Measurements from ENCODE around the gene HOXB9.

Gene HOXB9

DNA sequence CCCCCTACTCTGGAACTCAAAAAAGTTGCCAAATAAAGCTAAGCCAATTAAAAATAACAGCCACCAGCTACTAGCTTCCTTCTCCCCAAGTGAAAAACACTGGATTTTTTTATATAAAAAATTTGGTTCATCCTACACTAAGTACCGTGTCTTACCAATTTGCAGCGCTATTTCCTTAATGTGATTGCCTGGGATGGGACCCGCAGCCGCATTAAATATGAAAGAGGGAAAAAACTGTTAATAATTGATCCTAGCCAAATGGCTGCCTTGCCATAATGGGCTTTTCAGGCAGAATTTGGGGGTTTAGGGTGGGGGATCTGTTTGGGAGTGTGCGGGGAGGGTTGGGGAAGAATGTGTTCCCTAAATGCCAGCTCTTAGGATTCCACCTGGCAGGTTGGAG is 2.0 kb downstream of the HOXB9 start:
- no peak for DNase-seq (ENCODE audit: low read depth in 3 of 3)

DNA sequence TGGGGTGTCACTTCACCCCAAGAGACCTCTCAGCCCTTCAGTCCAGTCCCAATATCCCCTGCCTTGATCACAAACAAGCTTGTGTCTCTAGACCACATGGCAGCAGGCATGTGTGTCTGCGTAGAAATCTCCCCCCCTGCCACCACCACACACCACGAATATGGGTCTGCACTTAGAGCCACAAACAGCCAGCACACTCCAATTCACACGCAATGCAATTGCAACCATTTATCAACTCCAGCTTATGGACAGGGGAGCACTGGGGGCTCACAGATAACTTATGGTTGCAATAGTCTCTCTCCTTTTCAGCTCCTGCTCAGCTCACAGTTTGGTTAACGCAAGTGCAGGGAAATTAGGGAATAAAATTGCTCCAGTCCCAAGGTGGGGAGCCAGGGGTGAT is 2.6 kb downstream of the HOXB9 start:
- no peak for DNase-seq (ENCODE audit: low read depth in 3 of 3)

DNA sequence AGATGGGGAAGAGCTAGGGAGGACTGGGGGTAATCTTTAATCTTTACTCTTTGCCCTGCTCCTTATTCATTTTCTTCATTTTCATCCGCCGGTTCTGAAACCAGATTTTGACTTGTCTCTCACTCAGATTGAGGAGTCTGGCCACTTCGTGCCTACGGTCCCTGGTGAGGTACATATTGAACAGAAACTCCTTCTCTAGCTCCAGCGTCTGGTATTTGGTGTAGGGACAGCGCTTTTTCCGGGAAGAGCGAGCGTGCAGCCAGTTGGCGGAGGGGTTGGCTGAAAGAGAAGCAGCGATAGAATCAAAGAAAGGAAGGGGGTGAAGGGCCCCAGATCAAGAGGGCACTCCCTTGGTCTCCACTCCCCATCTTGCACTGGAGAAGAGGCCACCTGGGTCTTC is 3.3 kb downstream of the HOXB9 start:
- no peak for DNase-seq (ENCODE audit: low read depth in 3 of 3)

DNA sequence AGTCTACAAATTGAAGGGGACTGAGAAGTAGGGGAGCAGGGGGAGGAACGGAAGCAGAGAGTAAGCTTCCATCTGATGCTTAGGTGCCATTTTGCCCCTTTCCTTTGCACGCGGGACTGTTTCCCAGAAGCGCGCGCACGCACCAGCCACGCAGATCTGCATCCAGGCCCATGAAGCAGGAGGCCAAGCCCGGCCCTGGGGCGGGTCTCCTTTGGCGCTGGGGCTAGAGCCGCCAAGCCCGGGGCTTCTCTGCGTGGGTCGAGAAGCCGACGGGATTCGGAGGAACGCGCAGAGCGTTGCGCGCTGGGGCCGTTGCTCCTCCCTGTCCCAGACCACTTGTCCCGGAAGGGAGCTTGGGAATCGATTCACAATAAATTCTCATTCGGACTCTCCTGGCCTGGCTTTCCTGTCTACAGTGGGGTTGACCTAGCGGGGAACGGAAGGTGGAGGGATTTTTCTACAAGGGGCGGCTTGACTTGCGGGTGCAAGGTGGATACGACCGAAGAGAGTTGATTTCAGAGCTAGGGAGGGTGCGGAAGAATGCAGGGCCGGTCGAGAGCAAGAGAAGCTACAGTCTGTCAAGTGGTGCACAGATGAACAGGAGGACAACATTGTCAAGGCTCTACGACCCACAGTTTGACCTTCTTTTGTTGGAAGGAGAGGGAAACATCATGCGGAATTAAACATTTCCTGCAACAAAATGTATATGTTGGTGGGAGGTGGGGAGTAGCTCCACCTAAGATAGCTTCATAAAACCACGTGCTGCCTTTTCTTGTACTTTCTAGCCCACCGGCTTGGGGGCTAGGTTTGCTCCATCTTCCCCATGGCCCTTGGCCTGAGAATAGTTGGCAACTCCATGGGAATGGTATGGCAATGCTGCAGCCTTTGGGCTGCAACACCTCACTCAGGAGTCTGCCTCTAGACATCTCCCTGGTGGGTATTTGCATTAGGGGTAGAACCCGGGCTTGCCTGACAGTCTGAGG is 4.5 kb downstream of the HOXB9 start:
- no peak for DNase-seq (ENCODE audit: low read depth in 3 of 3)

DNA sequence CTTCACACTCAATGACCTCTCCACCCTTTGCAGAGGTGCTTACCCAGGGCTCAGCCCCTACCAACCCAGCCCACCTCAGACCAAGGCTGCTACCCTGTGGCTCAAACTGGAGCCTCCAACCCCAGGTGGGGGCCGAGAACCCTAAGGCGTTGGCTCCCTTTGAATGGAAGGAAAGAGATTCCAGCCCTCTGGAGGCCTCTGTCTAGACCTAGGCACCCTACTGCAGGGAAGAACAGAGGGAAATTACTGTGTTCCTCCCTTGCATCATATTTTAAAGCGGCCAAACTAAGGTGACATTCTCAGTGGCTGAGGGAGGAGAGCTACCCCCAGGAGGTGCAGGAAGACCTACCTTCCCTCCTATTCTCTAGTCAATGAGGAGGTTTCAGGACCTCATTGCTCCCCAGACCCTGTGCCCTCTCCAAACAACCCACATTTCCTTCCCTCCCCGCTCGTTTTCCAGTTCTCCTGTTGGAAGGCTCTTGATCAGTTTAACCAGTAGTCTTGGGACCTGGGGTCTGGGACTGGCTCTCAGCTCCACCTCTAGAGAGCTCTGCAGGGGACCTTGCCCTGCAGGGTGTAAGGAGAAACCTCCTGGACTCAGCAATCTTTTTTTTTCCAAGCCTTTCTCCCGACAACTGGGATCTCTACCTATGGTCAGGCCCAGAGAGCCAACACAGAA is 5.6 kb downstream of the HOXB9 start:
- DNase-seq (ENCODE audit: low read depth in 3 of 3) = no peak

DNA sequence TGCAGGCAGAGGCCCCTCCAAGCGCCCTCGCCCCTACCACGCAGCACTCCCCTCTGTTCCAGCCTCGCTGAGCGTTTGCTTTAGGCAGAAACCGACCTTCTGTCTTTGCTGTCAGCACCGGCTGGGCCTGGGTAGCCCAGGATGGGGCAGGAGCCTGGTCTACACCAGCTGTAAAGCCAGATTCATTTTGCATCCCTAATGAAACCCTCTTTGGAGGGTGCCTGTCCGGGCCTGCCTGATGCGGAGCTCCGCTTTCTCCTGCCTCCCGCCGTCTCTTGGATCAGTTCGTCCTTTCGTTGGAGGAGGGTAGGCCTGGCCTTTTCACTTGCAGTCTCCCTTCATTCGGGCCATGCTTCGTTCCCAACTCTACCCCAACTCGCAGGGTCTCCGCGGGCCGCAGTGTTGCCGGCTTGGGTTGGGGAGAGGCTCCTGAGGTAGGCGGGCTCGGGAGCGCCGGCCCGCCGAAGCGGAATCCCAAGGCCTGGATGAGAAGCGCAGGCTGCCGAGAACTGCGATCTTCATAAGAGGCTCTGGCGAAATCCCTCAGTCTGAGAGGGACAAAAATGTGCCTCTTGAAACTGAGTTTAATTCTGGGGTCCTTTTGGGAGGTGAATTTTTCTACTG is 6.2 kb downstream of the HOXB9 start:
- no peak for DNase-seq (ENCODE audit: low read depth in 3 of 3)

DNA sequence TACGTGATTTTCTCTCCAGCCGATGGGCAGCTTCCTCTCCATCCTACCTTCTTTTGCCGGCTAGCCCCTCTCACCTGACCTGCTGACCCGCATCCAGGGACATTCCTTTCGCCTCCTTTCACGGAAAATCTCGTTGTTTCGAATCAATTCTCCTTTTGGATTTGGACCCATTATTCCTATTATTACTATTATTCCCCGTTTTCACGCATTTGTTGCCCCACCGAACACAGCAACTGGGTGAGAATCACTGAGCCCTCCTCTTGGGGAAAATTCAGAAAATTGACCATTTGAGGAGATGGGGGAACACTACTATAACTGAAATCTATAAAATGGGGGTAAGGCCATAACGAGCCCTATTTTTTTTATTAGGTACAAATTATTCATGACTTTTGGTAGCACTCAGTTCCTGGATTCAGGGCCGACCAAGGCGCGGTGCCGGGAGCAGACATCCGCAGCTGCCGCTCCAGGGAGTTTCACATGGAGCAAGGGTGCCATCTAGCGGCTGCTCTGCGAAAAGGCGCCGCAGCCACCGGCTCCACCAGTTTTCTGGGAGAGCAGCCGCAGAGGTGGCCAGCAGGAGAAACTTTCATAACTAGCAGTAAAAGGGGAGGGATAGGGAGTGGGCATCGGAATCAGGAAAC is 7.8 kb downstream of the HOXB9 start:
- peak; percentile 67 to 80 (median 73) for DNase-seq (ENCODE audit: low read depth in 3 of 3)

DNA sequence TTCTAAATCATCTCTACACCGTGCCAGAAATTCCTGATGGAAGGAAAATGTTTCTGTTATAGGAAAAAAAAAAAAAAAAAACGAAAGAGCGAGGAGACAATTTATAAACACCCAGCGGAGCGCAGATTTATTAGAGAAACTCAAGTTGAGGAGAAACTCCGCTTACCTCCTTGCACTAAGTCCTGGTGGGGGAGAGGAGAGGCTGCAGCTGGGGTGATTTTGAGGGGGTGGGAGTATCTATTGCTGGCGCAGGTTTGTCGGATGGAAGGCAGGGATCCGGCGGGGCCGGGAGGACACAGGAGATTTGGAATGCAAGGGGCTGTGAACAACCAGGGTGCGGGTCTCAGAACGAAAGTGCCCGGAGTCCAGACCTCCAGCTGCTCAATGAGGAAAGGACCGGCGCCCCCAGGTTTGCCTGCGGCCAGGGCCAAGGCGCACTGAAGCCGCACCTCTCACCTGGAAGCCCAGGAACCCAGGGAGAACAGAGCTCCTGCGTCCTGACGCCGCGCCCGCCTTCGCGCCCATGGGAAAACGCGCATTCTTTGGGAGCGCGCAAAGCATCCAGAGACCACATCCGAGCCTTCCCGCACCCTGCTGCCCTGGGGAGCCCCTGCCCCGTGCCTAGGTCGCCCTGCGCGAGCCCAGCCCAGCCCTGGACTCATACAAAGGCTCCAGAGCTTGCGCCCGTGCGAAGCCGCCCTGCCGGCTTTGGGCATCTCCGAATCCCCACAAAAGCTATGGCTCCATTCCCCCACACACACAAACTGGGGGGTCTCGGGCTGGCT is 8.5 kb downstream of the HOXB9 start:
- no peak for DNase-seq (ENCODE audit: low read depth in 3 of 3)

DNA sequence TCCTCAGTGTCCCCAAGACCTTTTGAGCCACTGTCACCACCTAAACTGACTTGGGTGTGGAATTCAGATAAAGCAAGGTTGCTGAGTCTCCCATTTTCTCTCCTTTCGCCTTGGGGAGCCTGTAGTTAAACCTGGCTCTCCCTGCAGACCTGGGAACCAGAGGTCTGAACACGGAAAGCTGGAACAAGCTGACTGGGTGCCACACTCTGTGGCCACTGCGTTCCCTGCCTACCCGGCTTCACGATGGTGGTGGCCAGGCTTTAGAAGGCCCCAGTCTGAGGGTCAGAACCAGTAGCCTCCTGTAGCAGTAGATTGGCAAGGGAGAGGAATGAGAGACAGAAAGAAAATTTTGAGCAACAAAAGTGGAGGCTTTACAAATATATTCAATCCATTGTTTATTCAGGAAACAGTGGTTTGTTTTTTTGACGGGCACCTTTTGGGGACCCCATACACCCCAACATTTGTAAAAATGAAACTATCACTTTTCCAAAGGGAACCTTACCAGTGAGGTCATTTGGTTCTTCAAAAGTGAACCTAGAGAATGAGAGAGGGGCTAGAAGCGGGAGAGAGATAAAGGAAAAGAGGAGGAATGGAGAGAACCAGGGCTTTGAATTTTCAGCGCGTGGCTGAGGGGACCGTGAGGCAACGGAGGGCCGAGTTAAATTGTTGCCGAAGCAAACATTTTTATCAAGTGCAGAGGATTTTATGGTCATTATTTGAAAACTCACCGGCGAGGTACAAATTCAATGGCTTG is 9.3 kb downstream of the HOXB9 start:
- no peak for DNase-seq (ENCODE audit: low read depth in 3 of 3)

DNA sequence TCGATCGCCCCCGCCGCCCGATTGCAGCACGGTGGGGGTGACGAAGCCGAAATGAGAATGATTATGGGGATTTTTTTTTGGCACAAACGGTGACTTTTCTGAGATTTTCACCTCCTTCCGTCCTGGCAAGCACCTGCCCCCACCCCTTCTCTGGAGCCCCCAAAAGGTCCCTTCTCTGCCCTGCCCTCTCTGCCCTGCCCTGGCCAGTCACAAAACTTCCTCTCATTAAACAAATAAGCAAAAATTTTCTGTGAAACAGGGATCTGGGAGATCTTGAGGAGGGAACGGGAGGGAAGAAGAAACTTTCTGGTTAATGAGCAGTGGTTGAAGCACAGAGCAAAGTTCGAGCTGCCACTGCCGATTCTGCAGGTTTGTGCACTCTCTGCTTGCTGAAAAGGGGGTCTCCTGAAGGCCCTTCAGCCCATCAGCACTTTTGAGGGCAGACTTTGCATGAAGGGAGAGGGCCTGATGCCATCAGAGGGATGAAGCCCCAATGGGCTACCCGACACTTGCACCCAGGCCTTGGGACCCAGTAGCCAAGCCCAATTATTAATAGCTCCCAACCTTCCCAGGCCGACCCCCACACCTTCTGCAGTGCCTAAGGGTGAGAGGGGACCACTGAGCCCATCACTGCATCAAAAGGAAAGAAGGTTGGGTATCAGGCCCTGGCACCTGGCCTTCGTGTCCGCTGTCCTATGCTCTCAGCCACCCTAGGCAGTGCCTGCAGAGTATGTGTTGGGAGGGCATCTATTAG is 10.0 kb downstream of the HOXB9 start:
- DNase-seq (ENCODE audit: low read depth in 3 of 3) = no peak

DNA sequence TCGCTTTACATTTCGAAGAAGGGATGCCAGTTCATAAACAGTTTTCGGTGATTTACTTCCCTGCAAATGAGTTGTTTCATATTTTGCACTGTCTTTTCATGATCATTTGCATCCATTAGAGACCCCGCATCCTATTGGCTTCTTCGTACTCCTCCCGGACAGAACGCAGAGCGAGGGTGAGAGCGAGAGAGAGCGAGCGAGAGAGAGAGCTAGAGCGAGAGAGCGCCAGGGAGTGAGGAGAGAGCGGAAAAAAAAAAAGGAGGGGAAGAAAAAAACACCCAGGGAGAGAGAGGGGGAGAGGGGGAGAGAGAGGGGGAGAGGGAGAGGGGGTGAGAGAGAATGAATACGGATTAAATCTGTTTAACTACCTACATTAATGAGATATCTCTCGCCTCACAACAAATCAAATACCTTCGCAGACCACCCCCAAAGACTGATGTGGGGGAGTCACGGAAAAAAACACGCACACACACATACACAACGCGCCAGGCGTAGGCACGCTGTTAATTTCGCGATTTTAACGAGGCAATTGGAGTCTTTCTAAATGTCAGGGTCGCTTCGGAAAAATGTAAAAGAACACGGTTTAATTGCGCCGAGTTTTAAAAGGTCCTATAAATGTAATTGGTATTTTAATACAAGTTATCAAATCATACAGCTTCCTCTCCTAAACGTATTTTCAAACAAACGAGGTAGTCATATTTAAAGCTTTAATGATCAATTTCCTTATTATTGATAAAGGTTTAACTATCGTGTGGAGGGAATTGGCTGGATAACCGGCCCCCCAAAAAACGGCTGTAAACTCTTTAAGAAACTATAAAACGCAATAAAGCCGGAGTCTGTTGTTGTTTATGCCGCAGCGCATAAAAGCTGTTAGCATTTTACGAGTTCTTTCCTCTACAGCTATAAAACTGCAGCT is 10.9 kb downstream of the HOXB9 start, which contains the start of gene HOXB8:
HOXB8 (minus strand) TSS at position 246 of the 916 bp plus-strand sequence. CDS start 588 bp downstream, outside the sequence.
- DNase-seq (ENCODE audit: low read depth in 3 of 3) = no peak

DNA sequence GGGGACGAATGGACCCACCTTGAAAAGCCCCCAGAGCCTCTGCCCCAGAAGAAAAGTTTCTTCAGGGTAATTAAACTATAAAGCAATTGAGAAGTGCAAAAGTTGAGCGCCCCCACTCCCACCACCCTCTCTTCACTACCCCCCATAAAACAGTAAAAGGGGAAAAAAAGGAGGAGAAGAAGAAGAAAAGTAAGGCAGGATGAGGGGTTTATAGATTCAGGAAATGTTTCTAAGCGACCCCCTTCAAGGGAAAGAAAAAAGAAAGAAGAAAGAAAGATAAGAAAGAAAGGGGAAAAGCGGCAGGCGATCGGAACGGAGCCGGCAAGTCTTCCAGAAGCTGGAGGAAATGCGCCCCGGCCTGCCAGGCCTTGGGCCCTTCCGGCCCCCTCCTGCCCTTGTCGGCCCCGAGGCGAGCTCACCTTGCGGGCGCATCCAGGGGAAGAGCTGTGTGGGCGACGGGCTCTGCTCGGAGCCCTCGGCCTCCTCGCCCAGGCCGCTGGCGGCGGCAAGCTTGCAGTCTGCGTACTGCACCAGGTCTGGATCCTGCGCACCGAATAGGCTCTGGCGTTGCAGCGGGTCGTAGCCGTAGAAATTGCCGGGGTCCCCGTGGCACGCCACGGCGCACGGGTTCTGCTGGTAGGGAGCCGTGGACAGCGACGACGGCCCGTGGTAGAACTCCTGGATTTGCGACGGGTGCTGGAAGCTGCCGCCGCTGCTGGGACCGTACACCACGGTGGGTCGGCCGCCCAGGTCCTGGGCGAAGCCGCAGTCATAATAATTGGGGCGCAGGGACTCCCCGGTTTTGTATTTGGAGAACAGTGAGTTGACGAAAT is 12.1 kb downstream of the HOXB9 start:
- no peak for DNase-seq (ENCODE audit: low read depth in 3 of 3)

DNA sequence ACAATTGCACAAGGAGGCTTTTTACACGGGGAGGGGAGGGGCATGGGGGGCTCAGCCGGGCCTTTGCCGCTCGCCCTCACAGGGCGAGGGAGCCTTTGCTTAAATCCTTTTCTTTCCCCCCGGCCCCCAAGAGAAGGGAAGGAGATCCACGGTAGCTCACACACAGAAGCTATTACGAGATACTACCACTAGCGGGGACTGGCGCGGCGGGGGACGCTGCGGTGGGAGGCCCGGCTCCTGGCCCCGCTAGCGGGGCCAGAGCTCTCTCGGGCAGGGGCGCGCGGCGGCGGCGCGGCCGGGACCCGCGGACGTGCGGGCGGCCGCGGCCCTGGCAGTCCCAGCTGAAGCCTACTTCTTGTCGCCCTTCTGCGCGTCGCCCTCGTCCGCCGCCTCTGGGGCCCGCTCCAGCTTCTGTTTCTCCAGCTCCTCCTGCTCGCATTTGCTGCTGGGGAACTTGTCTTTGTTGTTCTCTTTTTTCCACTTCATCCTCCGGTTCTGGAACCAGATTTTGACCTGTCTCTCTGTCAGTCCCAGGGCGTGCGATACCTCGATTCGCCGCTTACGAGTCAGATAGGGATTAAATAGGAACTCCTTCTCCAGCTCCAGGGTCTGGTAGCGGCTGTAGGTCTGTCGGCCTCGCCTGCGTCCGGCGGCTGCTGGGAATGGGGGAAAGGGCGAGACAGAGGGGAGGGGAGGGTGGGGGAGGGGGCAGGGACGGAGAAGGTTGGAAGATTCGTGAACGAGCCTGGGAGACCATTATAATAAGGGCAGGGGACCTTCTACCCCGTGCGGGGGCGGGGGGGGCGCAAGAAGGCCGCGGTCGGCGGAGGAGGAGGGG is 13.1 kb downstream of the HOXB9 start:
- peak in 1 of 3 experiments; percentile 44 for DNase-seq (ENCODE audit: low read depth in 3 of 3)

DNA sequence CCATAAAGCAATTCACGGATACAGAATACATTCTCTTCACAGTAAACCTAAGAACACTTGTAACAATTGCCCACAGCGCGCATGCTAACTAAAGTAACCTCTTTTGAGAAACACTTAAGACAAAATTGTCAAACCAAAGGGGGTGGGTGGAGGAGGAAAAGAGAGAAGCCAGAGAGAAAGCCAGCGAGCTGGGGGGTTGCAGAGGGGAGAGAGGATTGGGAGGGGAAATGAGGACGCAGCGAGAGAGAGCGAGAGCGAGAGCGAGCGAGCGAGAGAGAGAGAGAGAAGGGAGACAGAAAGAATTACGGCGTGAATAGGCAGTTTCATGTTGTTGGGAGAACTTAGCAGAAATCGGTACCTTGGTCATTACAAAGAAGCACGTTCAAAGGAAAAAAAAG is 13.7 kb downstream of the HOXB9 start:
- no peak for DNase-seq (ENCODE audit: low read depth in 3 of 3)

DNA sequence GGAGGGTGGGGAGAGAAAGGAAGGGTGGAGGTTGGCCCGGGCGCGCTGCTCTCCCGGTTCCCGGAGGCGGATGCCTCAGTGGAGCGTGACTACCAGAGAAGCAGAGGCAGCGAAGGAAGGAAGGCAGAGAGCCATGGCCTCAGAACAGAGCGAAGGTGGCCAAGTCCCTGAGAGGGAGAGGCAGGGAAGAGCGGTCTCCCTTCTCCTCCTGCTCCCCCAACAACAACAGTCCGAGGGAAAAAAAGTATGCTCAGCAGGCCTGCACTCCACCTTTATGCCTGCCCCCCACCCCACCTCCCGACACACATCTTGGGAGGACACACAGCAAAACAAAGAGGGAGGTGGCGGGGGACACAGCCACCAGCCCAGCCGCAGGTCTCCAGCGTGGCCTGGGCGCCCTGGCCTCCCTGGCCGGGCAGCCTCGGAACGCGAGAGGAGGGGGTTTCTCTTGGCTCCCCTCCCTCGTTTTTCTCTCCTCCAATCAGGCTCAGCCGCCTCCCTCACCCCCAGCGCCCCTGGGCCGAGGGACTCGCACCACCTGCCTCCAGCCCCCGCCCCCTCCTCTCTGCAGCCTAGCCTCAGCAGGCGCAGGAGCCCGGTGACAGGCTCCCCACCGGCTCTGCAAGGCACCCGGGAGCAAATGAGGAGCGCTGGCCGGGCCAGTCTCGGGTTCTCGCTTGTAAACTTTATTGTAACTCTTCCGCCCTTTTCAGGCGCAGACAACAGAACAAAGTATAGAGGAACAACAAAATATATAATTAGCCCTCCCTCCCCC is 14.3 kb downstream of the HOXB9 start:
- DNase-seq (ENCODE audit: low read depth in 3 of 3) = no peak

DNA sequence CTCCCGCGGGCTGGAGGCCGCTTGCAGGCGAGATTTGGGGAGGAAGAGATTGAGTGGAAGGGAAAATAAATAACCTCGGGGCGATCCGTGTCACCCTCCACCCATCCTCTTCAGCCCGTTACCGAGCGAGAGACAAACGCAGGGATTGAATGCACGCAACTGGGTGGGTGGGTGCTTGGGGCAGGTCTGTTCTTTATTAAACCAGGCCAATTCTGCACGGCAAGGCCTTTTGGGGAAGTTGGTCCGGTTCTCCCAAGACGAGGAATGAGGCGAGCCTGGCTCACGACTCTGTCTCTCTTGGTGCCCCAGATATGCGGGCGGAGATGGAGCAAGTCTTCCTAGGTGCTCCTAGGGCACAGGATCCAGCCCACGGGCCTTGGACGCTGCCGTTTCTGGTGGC is 14.9 kb downstream of the HOXB9 start:
- no peak for DNase-seq (ENCODE audit: low read depth in 3 of 3)
